Sigmoid colon (tissue), 7 donors: ENCODE results near the gene MTRF1L. TPM values are rescaled to one million over a fixed set of nuclear protein-coding genes. Genes with fewer than 3 reads are reported as not detected.

Experiments
- DNase-seq: peaks from one replicate; pipeline ENCODE4 v3.0.0-alpha.2; 2019
- H3K27ac ChIP-seq, 4 donors: fragments of 200-600 bp; sonication (generic); one replicate each; pipeline ENCODE4 v1.5.1; 2016 to 2019; ENCODE audit warnings: mild to moderate bottlenecking in 1 of 4
- H3K27me3 ChIP-seq, 3 donors: fragments of 200-600 bp; sonication (generic); one replicate each; pipeline ENCODE4 v1.5.1; 2019; ENCODE audit warnings: mild to moderate bottlenecking in 1 of 3
- H3K36me3 ChIP-seq, 4 donors: fragments of 200-600 bp; sonication (generic); one replicate each; pipeline ENCODE4 v1.5.1; 2016 to 2019
- H3K4me1 ChIP-seq, 4 donors: fragments of 200-600 bp; sonication (generic); one replicate each; pipeline ENCODE4 v1.5.1; 2017 to 2019
- H3K4me3 ChIP-seq, 4 donors: fragments of 200-600 bp; sonication (generic); one replicate each; pipeline ENCODE4 v1.5.1; 2017 to 2019; ENCODE audit warnings: mild to moderate bottlenecking in 2 of 4, moderate library complexity in 1 of 4
- H3K9me3 ChIP-seq, 4 donors: fragments of 200-600 bp in 3 of 4; sonication (generic) in 3 of 4; one replicate each; pipeline versions ENCODE4 v1.5.1 to v1.6.1; 2013 to 2019
- CTCF ChIP-seq, 4 experiments: fragments of 450-650 bp in 3 of 4; fragments of 200-600 bp in 1 of 4; IDR thresholded peaks; one replicate each; pipeline ENCODE4 v1.5.1; 2016 to 2019; ENCODE audit warnings: antibody characterized with exemption in 4 of 4, mild to moderate bottlenecking in 3 of 4, moderate library complexity in 2 of 4
- EP300 ChIP-seq, 4 donors: sonication (generic); formaldehyde crosslinking; IDR thresholded peaks; one replicate each; pipeline ENCODE4 v1.6.1; 2017; ENCODE audit warnings: antibody characterized with exemption in 4 of 4
- POLR2A ChIP-seq, 2 donors: fragments of 450-650 bp; IDR thresholded peaks; one replicate each; pipeline ENCODE4 v1.6.1; 2016; ENCODE audit warnings: antibody characterized with exemption in 2 of 2, mild to moderate bottlenecking in 2 of 2, moderate library complexity in 2 of 2
- POLR2AphosphoS5 ChIP-seq, 4 donors: sonication (generic); formaldehyde crosslinking; IDR thresholded peaks; one replicate each; pipeline ENCODE4 v1.6.1; 2017; ENCODE audit warnings: antibody characterized with exemption in 4 of 4
- WGBS, 2 donors: extraction: QIAGEN DNeasy Blood & Tissue Kit; methylation state at CpG; one replicate each; pipeline ENCODE4 v1.1.7; 2013; 5-methylcytosine and 5-hydroxymethylcytosine counted together
- intact Hi-C: fragments of 100-400 bp; cut with DNase I; formaldehyde crosslinking; loops from one replicate; pipeline ENCODE4 v1.15.1; 2023
- polyA plus RNA-seq, 3 donors: library from polyadenylated mRNA; stranded (reverse); fragments of 200-250 nt; gene quantifications; one replicate each; pipeline ENCODE4 v1.2.3, GENCODE V29; 2013
- total RNA-seq, 4 donors: library from RNA; depleted of rRNA; stranded (reverse); fragments of >200 nt; gene quantifications; one replicate each; pipeline ENCODE4 v1.1.0, GENCODE V29; 2016
- donor health status: healthy with polysubstance abuse.
- donor health status: Bipolar disorder and iron deficiency.
- donor health status: healthy.

MTRF1L gene
- total and polyA plus RNA-seq, 7 donors = 9.8 to 25.3 (median 19.9) TPM

GRCh38 chr6:152948150-152948768 is 54.2 kb downstream of the MTRF1L start:
- no peak overlapping the region for H3K4me3 ChIP-seq
- H3K27ac ChIP-seq = no peak overlapping the region
- intact Hi-C loops = loop anchor here (5.0 kb wide), 1 partner anchor 86 kb away; no protein-coding TSS in a partner anchor
- H3K9me3 ChIP-seq = no peaks in the 10 kb centered on the region
- 30 to 32% methylated on average over 9 of the region's 9 CpGs for WGBS, 2 donors
- no peaks in the 10 kb centered on the region for H3K36me3 ChIP-seq
- H3K4me1 ChIP-seq = no peaks in the 10 kb centered on the region
- no peaks in the 10 kb centered on the region for H3K27me3 ChIP-seq
- no peak for DNase-seq
- TF ChIP-seq POLR2A (IDR thresholded peaks at IDR 0.05) (no peak), CTCF (IDR thresholded peaks at IDR 0.05) (peak in 3 of 4 experiments; percentile 48 to 64 (median 50))

DNA sequence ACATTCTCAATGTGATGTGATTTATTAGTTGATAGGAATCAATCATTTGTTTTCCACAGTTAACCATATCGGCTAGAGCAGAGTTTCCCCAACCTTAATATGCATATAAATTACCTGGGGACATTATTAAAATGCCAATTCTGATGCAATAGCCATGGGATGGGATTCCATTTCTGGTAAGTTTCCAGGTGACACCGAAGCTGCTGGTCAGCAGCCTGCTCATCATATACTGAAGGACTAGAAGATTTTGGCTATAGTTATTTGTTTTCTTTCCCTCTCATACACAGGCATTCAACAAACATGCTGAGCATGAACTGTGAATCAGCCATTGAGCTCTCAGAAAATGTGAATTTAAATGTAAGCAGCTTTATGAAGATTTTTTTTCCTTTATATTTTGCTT is 55.5 kb downstream of the MTRF1L start:
- WGBS, 2 donors = 58 to 77% methylated on average over 2 of the region's 2 CpGs

DNA sequence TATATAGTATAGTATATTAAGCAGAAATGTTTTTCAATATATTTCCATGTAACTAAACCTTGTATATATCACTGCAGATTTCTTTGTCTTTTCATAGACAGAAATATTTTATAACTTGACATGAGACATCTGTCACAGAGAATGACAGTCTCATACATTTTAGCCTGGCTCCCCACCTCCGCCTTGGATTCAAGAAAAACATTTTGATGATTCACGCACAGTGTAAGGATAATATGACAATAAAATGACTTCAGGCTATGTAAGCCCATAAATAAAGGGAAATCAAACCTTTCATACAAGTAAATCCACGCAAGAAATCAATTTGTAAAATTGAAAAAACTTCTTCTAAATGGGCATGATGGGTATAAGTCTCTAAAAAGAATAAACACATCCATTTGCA is 56.0 kb downstream of the MTRF1L start:
- H3K9me3 ChIP-seq = no peaks in the 10 kb centered on the region
- intact Hi-C loops = loop anchor here (5.0 kb wide), 1 partner anchor 84 kb away; no protein-coding TSS in a partner anchor
- DNase-seq = no peak
- WGBS, 2 donors = 63 to 84% methylated on average over 3 of the region's 3 CpGs
- TF ChIP-seq POLR2AphosphoS5 (IDR thresholded peaks at IDR 0.05) (no peak), CTCF (IDR thresholded peaks at IDR 0.05) (no peak), EP300 (IDR thresholded peaks at IDR 0.05) (no peak), POLR2A (IDR thresholded peaks at IDR 0.05) (no peak)
- no peaks in the 10 kb centered on the region for H3K4me1 ChIP-seq
- H3K27me3 ChIP-seq = no peaks in the 10 kb centered on the region
- H3K27ac ChIP-seq = no peak overlapping the region
- no peaks in the 10 kb centered on the region for H3K36me3 ChIP-seq
- no peak overlapping the region for H3K4me3 ChIP-seq

More for the DNA sequence above, 55.5 kb downstream of the MTRF1L start:
- intact Hi-C loops = loop anchor here (5.0 kb wide), 1 partner anchor 85 kb away; no protein-coding TSS in a partner anchor
- no peaks in the 10 kb centered on the region for H3K36me3 ChIP-seq
- no peak overlapping the region for H3K4me3 ChIP-seq
- no peak overlapping the region for H3K27ac ChIP-seq
- no peak for TF ChIP-seq POLR2AphosphoS5 (IDR thresholded peaks at IDR 0.05)
- TF ChIP-seq CTCF (IDR thresholded peaks at IDR 0.05) = no peak
- H3K27me3 ChIP-seq = no peaks in the 10 kb centered on the region
- DNase-seq = no peak
- H3K4me1 ChIP-seq = no peaks in the 10 kb centered on the region
- H3K9me3 ChIP-seq = no peaks in the 10 kb centered on the region

GRCh38 chr6:152943260-152943897 is 59.1 kb downstream of the MTRF1L start:
- no peak overlapping the region for H3K27ac ChIP-seq
- WGBS, 2 donors = 83 to 89% methylated on average over 2 of the region's 2 CpGs
- intact Hi-C loops = no loop called here

More at GRCh38 chr6:152943260-152943897, 59.1 kb downstream of the MTRF1L start:
- Histone ChIP-seq H3K36me3 (no peaks in the 10 kb centered on the region), H3K4me3 (no peak overlapping the region), H3K4me1 (no peaks in the 10 kb centered on the region), H3K27me3 (no peaks in the 10 kb centered on the region), H3K9me3 (no peaks in the 10 kb centered on the region)
- DNase-seq = no peak
- no peak for TF ChIP-seq POLR2AphosphoS5 (IDR thresholded peaks at IDR 0.05)
- no peak for TF ChIP-seq CTCF (IDR thresholded peaks at IDR 0.05)
- no peak for TF ChIP-seq EP300 (IDR thresholded peaks at IDR 0.05)
- TF ChIP-seq POLR2A (IDR thresholded peaks at IDR 0.05) = no peak
